A673 (cell line): ENCODE data around the gene LIN9. TPM values are rescaled to one million over a fixed set of nuclear protein-coding genes. Genes with fewer than 3 reads are reported as not detected.

ENCODE experiments used
- BruUV-seq: library from RNA; stranded (reverse); fragments of 400-500 nt; replicated peaks from 2 replicates; lab custom pipeline; 2021; lab: Mats Ljungman, UMichigan
- CTCF ChIA-PET: fragments of 300-600 bp; sonication (Branson Sonifier 250); formaldehyde crosslinking; loops from one replicate; lab custom pipeline; 2022; ENCODE audit warnings: antibody characterized with exemption; lab: Charles Lee
- POLR2A ChIA-PET: fragments of 300-600 bp; sonication (Branson Sonifier 250); formaldehyde crosslinking; loops from one replicate; lab custom pipeline; 2022; ENCODE audit warnings: antibody characterized with exemption; ENCODE audit not compliant: low non-redundant PET; lab: Charles Lee
- DNase-seq: peaks from one replicate; pipeline ENCODE4 v3.0.0-alpha.2; 2015; ENCODE audit warnings: low spot score
- H3K27ac ChIP-seq: fragments of 200-600 bp; sonication (generic); 2 replicates; pipeline ENCODE4 v1.5.1; 2016; ENCODE audit warnings: mixed run types, low read depth, mild to moderate bottlenecking, mixed read lengths, antibody characterized with exemption, low read length; ENCODE audit not compliant: poor library complexity, severe bottlenecking
- H3K27me3 ChIP-seq: fragments of 200-600 bp; sonication (generic); replicated peaks from 2 replicates; pipeline ENCODE4 v1.6.1; 2017; ENCODE audit warnings: mixed run types, low read depth, mild to moderate bottlenecking, mixed read lengths, antibody characterized with exemption, low read length; ENCODE audit not compliant: insufficient read depth, poor library complexity
- H3K36me3 ChIP-seq: fragments of 200-600 bp; sonication (generic); 2 replicates; pipeline ENCODE4 v1.6.1; 2016; ENCODE audit warnings: mixed run types, mild to moderate bottlenecking, mixed read lengths, antibody characterized with exemption, low read length; ENCODE audit not compliant: insufficient read depth, poor library complexity, severe bottlenecking
- H3K4me1 ChIP-seq: fragments of 200-600 bp; sonication (generic); 2 replicates; pipeline ENCODE4 v1.6.1; 2017; ENCODE audit warnings: mixed run types, mild to moderate bottlenecking, mixed read lengths, antibody characterized with exemption, low read length; ENCODE audit not compliant: insufficient read depth, poor library complexity, severe bottlenecking
- H3K4me3 ChIP-seq: fragments of 200-600 bp; sonication (generic); 2 replicates; pipeline ENCODE4 v1.5.1; 2016; ENCODE audit warnings: low read depth, mixed run types, mild to moderate bottlenecking, mixed read lengths, low read length; ENCODE audit not compliant: poor library complexity, severe bottlenecking
- H3K9me3 ChIP-seq: fragments of 200-600 bp; sonication (generic); 2 replicates; pipeline ENCODE4 v1.6.1; 2016; ENCODE audit warnings: mixed run types, low read depth, mild to moderate bottlenecking, mixed read lengths, antibody characterized with exemption, low read length; ENCODE audit not compliant: poor library complexity, severe bottlenecking
- EZH2 ChIP-seq: fragments of 200-600 bp; sonication (generic); IDR thresholded peaks from 2 replicates; pipeline ENCODE4 v1.6.1; 2017; ENCODE audit warnings: borderline replicate concordance, low read depth, mild to moderate bottlenecking, mixed read lengths, antibody characterized with exemption, low read length; ENCODE audit not compliant: poor library complexity, severe bottlenecking
- intact Hi-C: fragments of 100-400 bp; cut with micrococcal nuclease; formaldehyde crosslinking; loops from one replicate; pipeline ENCODE4 v1.10.0; 2022; ENCODE audit not compliant: unreplicated experiment
- total RNA-seq: library from RNA; stranded (reverse); gene quantifications from 2 replicates; pipeline ENCODE4 v1.2.3, GENCODE V29; 2021
- TF ChIP-seq, protein P1 (sequence below): fragments of 300-800, 200-600 bp; sonication (generic); conservative IDR thresholded peaks from 2 replicates; pipeline ENCODE4 v1.5.1; 2017; ENCODE audit warnings: low read depth, mild to moderate bottlenecking, antibody characterized with exemption, low read length, moderate library complexity, mixed read lengths

Gene LIN9
- total RNA-seq, 1 experiment from 2014 or later = 20.7 TPM

DNA sequence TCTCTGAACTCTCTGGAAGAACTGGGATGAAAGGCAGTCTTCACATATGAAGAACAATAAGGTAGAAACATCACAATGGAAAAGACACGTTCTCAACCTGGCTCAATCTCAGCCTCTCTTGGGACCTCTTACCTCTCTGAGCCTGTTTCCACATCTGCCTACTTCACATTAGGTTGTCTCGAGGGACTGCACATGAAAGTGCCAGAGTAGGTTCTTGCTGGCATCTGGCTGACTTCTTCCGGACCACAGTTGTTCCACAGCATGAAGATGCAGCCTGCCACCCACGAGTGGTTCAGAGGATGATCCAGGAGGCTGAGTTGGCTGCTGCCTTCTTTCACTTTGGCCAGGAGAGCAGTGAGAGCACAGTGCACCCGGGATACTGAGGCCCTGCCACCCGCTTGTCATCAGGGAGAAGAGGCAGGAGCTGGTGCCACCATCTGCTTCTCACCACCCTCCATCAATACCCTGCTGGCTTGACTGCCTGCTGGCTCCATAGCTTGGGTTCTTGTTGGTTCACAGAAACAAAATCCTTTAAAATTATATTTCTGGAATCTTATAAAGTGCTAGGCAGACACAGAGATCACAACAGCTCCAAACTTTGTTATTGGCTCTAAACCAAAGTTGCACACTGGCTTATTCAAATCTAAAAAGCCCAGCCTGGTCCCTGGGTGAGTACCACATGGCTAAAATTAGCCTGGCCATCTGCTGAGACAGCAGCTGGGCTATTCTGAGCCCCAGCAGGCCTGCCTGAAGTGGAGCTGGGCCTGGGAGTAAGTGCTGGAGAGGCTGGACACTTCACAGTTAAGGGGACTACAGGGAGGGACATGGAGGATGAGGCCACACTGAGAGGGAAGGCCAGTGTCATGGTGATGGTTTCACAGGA, 46.9 kb upstream of the LIN9 start:
- Histone ChIP-seq H3K4me3 (no peak overlapping the region), H3K4me1 (no peaks in the 10 kb centered on the region), H3K9me3 (no peaks in the 10 kb centered on the region), H3K27me3 (no peaks in the 10 kb centered on the region), H3K27ac (no peak overlapping the region), H3K36me3 (peaks cover 25% of the 10 kb centered on the region)
- no TSS peak for BruUV-seq
- ChIA-PET CTCF (no interaction called here), POLR2A (no interaction called here)
- TF ChIP-seq EZH2 = no peak
- TF ChIP-seq, protein P1, sequence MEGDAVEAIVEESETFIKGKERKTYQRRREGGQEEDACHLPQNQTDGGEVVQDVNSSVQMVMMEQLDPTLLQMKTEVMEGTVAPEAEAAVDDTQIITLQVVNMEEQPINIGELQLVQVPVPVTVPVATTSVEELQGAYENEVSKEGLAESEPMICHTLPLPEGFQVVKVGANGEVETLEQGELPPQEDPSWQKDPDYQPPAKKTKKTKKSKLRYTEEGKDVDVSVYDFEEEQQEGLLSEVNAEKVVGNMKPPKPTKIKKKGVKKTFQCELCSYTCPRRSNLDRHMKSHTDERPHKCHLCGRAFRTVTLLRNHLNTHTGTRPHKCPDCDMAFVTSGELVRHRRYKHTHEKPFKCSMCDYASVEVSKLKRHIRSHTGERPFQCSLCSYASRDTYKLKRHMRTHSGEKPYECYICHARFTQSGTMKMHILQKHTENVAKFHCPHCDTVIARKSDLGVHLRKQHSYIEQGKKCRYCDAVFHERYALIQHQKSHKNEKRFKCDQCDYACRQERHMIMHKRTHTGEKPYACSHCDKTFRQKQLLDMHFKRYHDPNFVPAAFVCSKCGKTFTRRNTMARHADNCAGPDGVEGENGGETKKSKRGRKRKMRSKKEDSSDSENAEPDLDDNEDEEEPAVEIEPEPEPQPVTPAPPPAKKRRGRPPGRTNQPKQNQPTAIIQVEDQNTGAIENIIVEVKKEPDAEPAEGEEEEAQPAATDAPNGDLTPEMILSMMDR = no peak
- intact Hi-C loops = no loop called here
- DNase-seq = no peak

DNA sequence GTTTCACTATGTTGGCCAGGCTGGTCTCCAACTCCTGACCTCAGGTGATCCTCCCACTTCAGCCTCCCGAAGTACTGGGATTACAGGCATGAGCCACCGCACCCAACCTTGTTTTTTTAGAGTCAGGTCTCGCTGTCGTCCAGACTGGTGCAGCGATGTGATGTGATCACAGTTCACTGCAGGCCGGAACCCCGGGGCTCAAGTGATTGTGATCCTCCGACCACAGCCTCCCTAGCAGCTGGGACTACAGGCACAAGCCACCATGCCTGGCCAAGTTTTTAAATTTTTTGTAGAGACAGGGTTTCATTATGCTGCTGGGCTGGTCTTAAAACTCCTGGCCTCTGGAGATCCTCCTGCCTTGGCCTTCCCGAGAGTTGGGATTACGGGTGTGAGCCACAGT, 46.1 kb upstream of the LIN9 start:
- Histone ChIP-seq H3K27me3 (no peaks in the 10 kb centered on the region), H3K4me1 (peaks cover 8% of the 10 kb centered on the region), H3K36me3 (peaks cover 16% of the 10 kb centered on the region), H3K27ac (no peak overlapping the region), H3K9me3 (no peaks in the 10 kb centered on the region), H3K4me3 (no peak overlapping the region)
- CTCF ChIA-PET = no interaction called here
- intact Hi-C loops = no loop called here
- BruUV-seq = no TSS peak
- POLR2A ChIA-PET = no interaction called here
- DNase-seq = no peak
- TF ChIP-seq, protein P1 = no peak
- TF ChIP-seq EZH2 = no peak

DNA sequence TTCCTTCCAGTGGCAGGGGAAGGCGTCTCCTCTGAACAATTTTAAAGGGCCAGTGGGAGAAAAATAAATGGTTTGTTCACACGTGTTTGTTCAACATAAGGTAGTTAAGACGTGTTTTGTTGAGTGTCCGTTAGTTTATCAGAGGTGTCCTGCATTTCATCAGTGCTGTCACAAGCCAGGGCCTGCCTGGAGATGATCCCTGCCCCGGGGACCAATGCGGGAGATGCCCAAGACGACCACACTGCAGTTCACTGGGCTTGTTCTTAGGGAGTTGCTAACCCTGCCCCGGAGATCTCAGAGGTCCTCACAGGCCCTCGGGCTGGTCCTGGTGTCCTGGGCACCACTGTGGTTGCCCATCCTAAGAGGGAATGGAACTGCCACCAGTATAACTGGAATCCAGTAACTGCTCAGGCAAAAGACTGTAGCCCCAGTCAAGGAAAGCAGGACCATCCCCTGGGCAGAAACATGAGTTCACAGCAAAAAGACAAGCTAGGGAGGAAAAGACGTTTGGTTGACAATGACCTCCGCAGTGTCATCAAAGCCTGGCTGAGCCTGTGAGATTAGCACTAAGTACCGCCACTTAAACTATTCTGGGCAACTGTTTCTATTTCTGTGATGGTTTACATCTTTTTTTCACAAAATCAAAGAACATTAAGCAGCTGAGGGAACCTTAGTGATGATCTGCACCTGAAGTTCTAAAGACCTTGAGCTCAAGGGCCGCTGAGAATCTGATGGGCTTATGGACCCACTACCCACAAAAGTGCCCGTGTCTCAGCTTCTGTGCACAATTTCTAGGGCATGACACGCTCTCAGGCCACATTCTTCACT, 44.9 kb upstream of the LIN9 start:
- peaks cover 12% of the 10 kb centered on the region for H3K4me1 ChIP-seq
- no TSS peak for BruUV-seq
- no peak for DNase-seq
- H3K27me3 ChIP-seq = no peaks in the 10 kb centered on the region
- no peak for TF ChIP-seq EZH2
- TF ChIP-seq, protein P1 = no peak
- peaks cover 6% of the 10 kb centered on the region for H3K36me3 ChIP-seq
- H3K27ac ChIP-seq = no peak overlapping the region
- no peak overlapping the region for H3K4me3 ChIP-seq
- POLR2A ChIA-PET = no interaction called here
- H3K9me3 ChIP-seq = no peaks in the 10 kb centered on the region
- CTCF ChIA-PET = no interaction called here
- intact Hi-C loops = no loop called here
